NB4 (cell line): ENCODE results near the gene SUMO2.

Experiments used
- CTCF ChIP-seq: IDR thresholded peaks from one replicate; pipeline ENCODE4 v1.5.1; 2012; ENCODE audit warnings: low read depth, low read length
- MAX ChIP-seq: IDR thresholded peaks from 2 replicates; pipeline ENCODE4 v1.6.1; 2011; ENCODE audit warnings: low read depth, low read length
- MYC ChIP-seq: IDR thresholded peaks from 2 replicates; pipeline ENCODE4 v1.6.1; 2011; ENCODE audit warnings: low read depth, low read length
- POLR2A ChIP-seq: IDR thresholded peaks from 2 replicates; pipeline ENCODE4 v1.6.1; 2011; ENCODE audit warnings: mild to moderate bottlenecking; ENCODE audit not compliant: insufficient read length; ENCODE audit errors: extremely low read depth

GRCh38 chr17:75151930-75152329 is 30.8 kb downstream of the SUMO2 start:
- no peak for TF ChIP-seq MYC
- TF ChIP-seq CTCF, result no peak
- no peak for TF ChIP-seq POLR2A
- TF ChIP-seq MAX, result no peak
